HepG2 (cell line): ENCODE measurements around the gene NDUFB6. TPM values are rescaled to one million over a fixed set of nuclear protein-coding genes. Genes with fewer than 3 reads are reported as not detected.

Source experiments
- ATAC-seq: fragments of 200-7000 bp; cut with Tn5 transposase; 3 replicates; pipeline ENCODE4 v1.9.1; 2020; ENCODE audit warnings: mild to moderate bottlenecking, moderate library complexity
- BruUV-seq: library from RNA; stranded (reverse); fragments of 400-500 nt; replicated peaks from 2 replicates; lab custom pipeline; 2021; lab: Mats Ljungman, UMichigan
- CTCF ChIA-PET: fragments of 300-600 bp; formaldehyde crosslinking; extraction: SDS; loops from one replicate; lab custom pipeline; 2021; ENCODE audit warnings: low total read pairs, inconsistent platforms, low intra/inter-chr PET ratio; lab: Yijun Ruan, JAX
- POLR2A ChIA-PET: fragments of 350-600 bp; sonication (Branson Sonifier 250); formaldehyde crosslinking; loops from one replicate; lab custom pipeline; 2020; ENCODE audit warnings: antibody characterized with exemption, inconsistent platforms; lab: Yijun Ruan, JAX
- DNase-seq: peaks from one replicate; pipeline ENCODE4 v3.0.0-alpha.2; 2015; ENCODE audit warnings: low spot score
- FAIRE-seq: peaks from 3 replicates; lab custom pipeline; 2011; peaks lifted over from hg19 to GRCh38; lab: Jason Lieb, UNC
- H2AFZ ChIP-seq: one replicate; pipeline ENCODE4 v1.6.1; 2011; ENCODE audit warnings: low read length, inconsistent platforms
- H3K27ac ChIP-seq: fragments of 300-600 bp; 3 replicates; pipeline ENCODE4 v1.8.0; 2011; ENCODE audit warnings: mixed run types, mild to moderate bottlenecking, mixed read lengths, low read length, inconsistent platforms; ENCODE audit not compliant: insufficient read depth; ENCODE audit errors: extremely low read length
- H3K27me3 ChIP-seq, 2 experiments: fragments of 200-600 bp in 1 of 2; 2 replicates in 1 of 2; 3 replicates in 1 of 2; pipeline versions ENCODE4 v1.6.0 to v1.8.0; 2011; ENCODE audit warnings: low read length in 2 of 2, mild to moderate bottlenecking in 2 of 2, moderate library complexity in 2 of 2, inconsistent platforms in 1 of 2; ENCODE audit not compliant: insufficient read depth in 2 of 2, control insufficient read depth in 1 of 2
- H3K36me3 ChIP-seq, 2 experiments: fragments of 200-600 bp in 1 of 2; replicated peaks in 1 of 2; 2 replicates in 1 of 2; 3 replicates in 1 of 2; pipeline versions ENCODE4 v1.5.1 to v1.8.0; 2011; ENCODE audit warnings: low read length in 2 of 2, inconsistent platforms in 1 of 2; ENCODE audit not compliant: insufficient read depth in 2 of 2, control insufficient read depth in 1 of 2
- H3K4me1 ChIP-seq: 2 replicates; pipeline ENCODE4 v1.5.1; 2012; ENCODE audit warnings: low read length, inconsistent platforms; ENCODE audit not compliant: insufficient read depth
- H3K4me2 ChIP-seq: 2 replicates; pipeline ENCODE4 v1.6.0; 2011; ENCODE audit warnings: low read depth, low read length, inconsistent platforms
- H3K4me3 ChIP-seq, 3 experiments: fragments of 200-600 bp in 1 of 3; sonication (generic), shearing (Covaris generic) in 1 of 3; replicated peaks in 1 of 3; 2 replicates each; pipeline ENCODE4 v1.5.1; 2011 to 2016; ENCODE audit warnings: low read length in 3 of 3, inconsistent platforms in 2 of 3, low read depth in 2 of 3, mild to moderate bottlenecking in 2 of 3, control low read depth in 1 of 3, mixed read lengths in 1 of 3; ENCODE audit not compliant: insufficient read depth in 1 of 3
- H3K79me2 ChIP-seq: one replicate; pipeline ENCODE4 v1.6.1; 2011; ENCODE audit warnings: low read length, inconsistent platforms; ENCODE audit not compliant: insufficient read depth
- H3K9ac ChIP-seq: 2 replicates; pipeline ENCODE4 v1.6.0; 2011; ENCODE audit warnings: mild to moderate bottlenecking, low read depth, low read length, inconsistent platforms; ENCODE audit not compliant: insufficient read depth
- H3K9me3 ChIP-seq: 2 replicates; pipeline ENCODE4 v1.5.1; 2012; ENCODE audit warnings: mild to moderate bottlenecking, low read length
- H4K20me1 ChIP-seq: 2 replicates; pipeline ENCODE4 v1.6.0; 2011; ENCODE audit warnings: inconsistent platforms, mild to moderate bottlenecking, low read length, moderate library complexity; ENCODE audit not compliant: insufficient read depth
- BORCS8-MEF2B ChIP-seq: sonication (generic); formaldehyde crosslinking; IDR thresholded peaks from 2 replicates; pipeline ENCODE4 v1.8.0; 2022; ENCODE audit warnings: mild to moderate bottlenecking, missing genetic modification reagents
- NR1H2 ChIP-seq: sonication (generic); formaldehyde crosslinking; IDR thresholded peaks from 2 replicates; pipeline ENCODE4 v1.8.1; 2022; ENCODE audit warnings: low read depth, missing genetic modification reagents, borderline replicate concordance
- NRL ChIP-seq: sonication (generic); formaldehyde crosslinking; IDR thresholded peaks from 2 replicates; pipeline ENCODE4 v1.5.0; 2020; ENCODE audit warnings: missing genetic modification reagents, mild to moderate bottlenecking, moderate library complexity, borderline replicate concordance
- PCBP2 ChIP-seq: fragments of 200-400 bp; formaldehyde crosslinking; optimal IDR thresholded peaks from 2 replicates; pipeline ENCODE3; 2018; ENCODE audit warnings: low read length, low read depth; ENCODE audit not compliant: poor library complexity, severe bottlenecking
- PRPF4 ChIP-seq: fragments of 200-400 bp; formaldehyde crosslinking; IDR thresholded peaks from 2 replicates; pipeline ENCODE4 v1.6.1; 2016; ENCODE audit warnings: low read length, low read depth; ENCODE audit not compliant: poor library complexity, severe bottlenecking
- RFX1 ChIP-seq: fragments of 450-650 bp; IDR thresholded peaks from 2 replicates; pipeline ENCODE4 v1.6.1; 2017
- SYNCRIP ChIP-seq: fragments of 200-400 bp; formaldehyde crosslinking; IDR thresholded peaks from 2 replicates; pipeline ENCODE4 v1.6.1; 2018; ENCODE audit warnings: mild to moderate bottlenecking, low read depth, low read length; ENCODE audit not compliant: insufficient read depth
- THAP9 ChIP-seq: sonication (generic); formaldehyde crosslinking; IDR thresholded peaks from 2 replicates; pipeline ENCODE4; 2020; ENCODE audit warnings: missing genetic modification reagents, mild to moderate bottlenecking, borderline replicate concordance
- THYN1 ChIP-seq: sonication (generic); formaldehyde crosslinking; IDR thresholded peaks from 2 replicates; pipeline ENCODE4 v1.8.1; 2023; ENCODE audit warnings: low read depth, mild to moderate bottlenecking, moderate library complexity, missing genetic modification reagents, borderline replicate concordance
- ZNF232 ChIP-seq: sonication (generic); formaldehyde crosslinking; IDR thresholded peaks from 2 replicates; pipeline ENCODE4 v1.4.0; 2020; ENCODE audit warnings: missing genetic modification reagents, borderline replicate concordance
- ZNF468 ChIP-seq: sonication (generic); formaldehyde crosslinking; IDR thresholded peaks from 2 replicates; pipeline ENCODE4 v1.8.0; 2022; ENCODE audit warnings: mild to moderate bottlenecking, moderate library complexity, missing genetic modification reagents
- ZNF710 ChIP-seq: sonication (generic); formaldehyde crosslinking; IDR thresholded peaks from 2 replicates; pipeline ENCODE4 v1.5.0; 2020; ENCODE audit warnings: mild to moderate bottlenecking, missing genetic modification reagents, borderline replicate concordance
- ZNF768 ChIP-seq: sonication (generic); formaldehyde crosslinking; IDR thresholded peaks from 2 replicates; pipeline ENCODE4 v1.4.0; 2020; ENCODE audit warnings: missing genetic modification reagents
- ZSCAN9 ChIP-seq: IDR thresholded peaks from 2 replicates; pipeline ENCODE4 v1.6.1; 2016; ENCODE audit warnings: borderline replicate concordance
- WGBS: methylation state at CpG from one replicate; pipeline ENCODE4 v1.1.6; 2017; ENCODE audit warnings: low lambda C conversion rate; 5-methylcytosine and 5-hydroxymethylcytosine counted together
- in situ Hi-C: cut with HindIII; loops from 2 replicates; pipeline ENCODE4 v1.10.0; 2017; ENCODE audit warnings: low pct_unique_long_range_greater_than_20kb; ENCODE audit not compliant: extremely low pct_ligation_motif_present
- intact Hi-C: fragments of 100-400 bp; cut with micrococcal nuclease; formaldehyde crosslinking; loops from one replicate; pipeline ENCODE4 v1.10.0; 2022; ENCODE audit not compliant: unreplicated experiment
- polyA plus RNA-seq, 8 experiments: library from polyadenylated mRNA; depleted of rRNA in 3 of 8; stranded (reverse) in 7 of 8; unstranded in 1 of 8; fragments of >200 nt; fragmentation: Illumina TruSeq in 4 of 8; extraction: Trizol in 4 of 8; gene quantifications; 2 replicates each; pipeline versions ENCODE4 v1.2.1 to v1.2.3, GENCODE V29; 2011 to 2016; ENCODE audit warnings: low read depth in 4 of 8, missing spikeins in 1 of 8, mixed read lengths in 1 of 8; ENCODE audit not compliant: insufficient read depth in 1 of 8
- total RNA-seq, 5 experiments: library from RNA; depleted of rRNA; stranded (reverse); fragments of >200 nt; fragmentation: Illumina TruSeq; extraction: Trizol; gene quantifications; 2 replicates each; pipeline ENCODE4 v1.2.3, GENCODE V29; 2016; ENCODE audit warnings: low read depth in 1 of 5

NDUFB6 gene
- total and polyA plus RNA-seq, 2 of the 13 experiments (the other 11 are each of a cell fraction or from before 2014, with no cell fraction given), result 31.2 to 81.9 TPM

GRCh38 chr9:32533336-32533735 lies 39.6 kb downstream of the NDUFB6 start:
- no peak for ATAC-seq
- Histone ChIP-seq H3K4me1 (no peaks in the 10 kb centered on the region), H3K4me3 (no peak overlapping the region), H3K79me2 (no peaks in the 10 kb centered on the region), H3K27ac (no peak overlapping the region)
- in situ Hi-C loops, result no loop called here
- POLR2A ChIA-PET, result interaction anchor here (1.5 kb wide), 1 partner anchor 17 kb away, joined by 3 read pairs; no protein-coding TSS in a partner anchor
- FAIRE-seq, result no peak
- no peak for TF ChIP-seq BORCS8-MEF2B (CRISPR knock-in tag)
- no peak for TF ChIP-seq RFX1
- no peak for TF ChIP-seq PCBP2
- TF ChIP-seq THYN1 (CRISPR knock-in tag), result no peak
- no peak for TF ChIP-seq ZNF232 (CRISPR knock-in tag)
- TF ChIP-seq ZSCAN9, result no peak
- TF ChIP-seq PRPF4, result no peak
- TF ChIP-seq SYNCRIP, result no peak
- no peak for TF ChIP-seq ZNF710
- TF ChIP-seq NR1H2 (CRISPR knock-in tag), result no peak
- TF ChIP-seq ZNF768, result no peak
- TF ChIP-seq THAP9, result no peak
- no peak for TF ChIP-seq ZNF468 (CRISPR knock-in tag)
- TF ChIP-seq NRL (CRISPR knock-in tag), result no peak
- TF ChIP-seq, all 625 proteins: peak for 0
- DNase-seq, result no peak
- Histone ChIP-seq H3K4me2 (no peak overlapping the region), H3K36me3 (0 out of 5 replicates have a peak, but pooled peaks cover 0 to 3% of the 10 kb centered on the region in 2 experiments), H3K9ac (no peak overlapping the region), H3K27me3 (no peaks in the 10 kb centered on the region), H2AFZ (no peak overlapping the region), H3K9me3 (no peaks in the 10 kb centered on the region), H4K20me1 (no peaks in the 10 kb centered on the region)
- CTCF ChIA-PET, result no interaction called here
- 88% methylated on average over 6 of the region's 6 CpGs for WGBS
- intact Hi-C loops, result no loop called here
- no TSS peak for BruUV-seq
